GM04504 (cell line): Measurements from ENCODE around the gene H2BK1.
A peak's percentile ranks its signal among the peaks of the same experiment; 100 is the strongest.

Experiments
- DNase-seq: peaks from one replicate; pipeline ENCODE4 v3.0.0-alpha.2; 2012; ENCODE audit warnings: low read depth

The H2BK1 gene

GRCh38 chr7:151210087-151210854 is at the start of gene H2BK1:
Gene H2BK1, minus strand, starts transcription at chr7:151210488. Its CDS starts 170 bp downstream, at chr7:151210318.
- no peak for DNase-seq

DNA sequence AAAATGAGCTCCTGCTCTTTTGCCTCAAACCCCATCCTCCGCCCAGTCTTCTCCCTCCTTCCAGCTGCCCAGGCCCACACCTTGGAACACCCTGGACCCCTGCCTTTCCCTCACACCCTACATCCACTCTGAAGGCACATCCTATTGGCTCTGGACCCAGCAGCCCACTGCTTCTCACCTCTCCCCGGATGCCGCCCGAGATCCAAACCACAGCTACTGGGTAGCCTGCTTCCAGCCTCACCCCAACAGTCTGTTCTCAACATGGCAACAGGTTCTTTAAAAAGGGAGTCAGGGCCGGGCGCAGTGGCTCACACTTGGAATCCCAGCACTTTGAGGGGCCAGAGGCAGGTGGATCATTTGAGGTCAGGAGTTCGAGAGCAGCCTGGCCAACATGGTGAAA is 47.7 kb upstream of the H2BK1 start:
- DNase-seq, result no peak

- DNase-seq, result no peak
These were observed 46.2 kb upstream of the H2BK1 start for GRCh38 chr7:151256410-151257045.

DNA sequence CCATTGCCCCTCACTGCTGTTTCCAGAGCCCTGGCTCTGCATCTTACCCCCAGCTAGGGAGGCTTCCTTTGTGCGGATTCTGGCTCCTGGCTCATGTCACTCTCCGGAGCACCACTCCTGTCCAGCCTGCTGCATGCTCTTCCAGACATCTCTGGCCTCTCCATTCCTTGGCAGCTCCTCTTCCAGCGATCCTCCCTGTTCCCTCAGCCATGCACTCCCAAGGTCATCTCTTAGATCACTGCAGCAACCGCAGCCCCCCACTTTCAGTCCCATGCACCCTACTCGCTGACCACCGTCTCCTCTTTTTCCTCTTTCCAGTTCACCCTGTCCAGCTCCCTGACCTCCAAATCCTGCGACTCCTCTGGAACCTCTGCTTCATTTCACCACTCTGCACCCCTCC is 45.1 kb upstream of the H2BK1 start:
- DNase-seq, result no peak

- DNase-seq, result no peak
These were observed 44.6 kb upstream of the H2BK1 start for GRCh38 chr7:151254851-151255250.

- DNase-seq, result no peak
These were observed 44.0 kb upstream of the H2BK1 start for GRCh38 chr7:151254316-151254715.

DNA sequence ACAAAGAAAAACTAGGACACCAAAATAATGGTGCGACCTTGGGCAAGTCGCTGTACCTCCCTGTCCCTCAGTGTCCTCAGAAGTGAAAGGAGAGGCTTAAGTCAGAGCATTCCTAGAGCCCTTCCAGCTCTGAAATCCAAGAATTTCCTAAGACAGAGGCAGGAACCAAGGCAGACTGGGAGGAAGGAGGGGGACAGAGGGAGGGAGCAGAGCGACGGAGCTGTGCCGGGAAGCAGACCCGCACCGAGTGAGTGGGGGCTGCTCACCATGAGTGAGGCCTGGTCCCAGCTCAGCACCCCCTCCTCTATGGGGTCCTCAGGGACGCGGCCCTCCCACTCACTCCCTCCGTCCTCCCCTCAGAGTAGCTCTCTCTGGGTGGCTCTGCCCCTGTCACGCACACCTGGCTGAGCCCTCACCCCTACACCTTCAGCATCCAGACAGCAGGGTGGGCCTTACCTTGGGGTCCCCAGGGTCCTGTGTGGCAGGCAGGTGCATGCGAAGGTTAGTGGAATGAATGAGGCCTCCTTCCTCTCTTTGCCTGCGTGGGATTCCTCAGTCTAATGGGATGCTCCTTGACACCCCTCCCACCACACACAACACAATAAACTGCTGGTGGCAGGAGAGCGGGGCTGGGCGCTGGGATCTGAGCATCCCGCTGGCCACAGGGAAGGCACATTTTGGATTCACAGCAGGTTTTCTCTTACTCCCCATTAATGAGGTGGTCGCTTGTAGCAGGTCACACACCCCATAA is 42.8 kb upstream of the H2BK1 start:
- DNase-seq, result no peak

GRCh38 chr7:151252561-151252835 is 42.2 kb upstream of the H2BK1 start:
- no peak for DNase-seq

DNA sequence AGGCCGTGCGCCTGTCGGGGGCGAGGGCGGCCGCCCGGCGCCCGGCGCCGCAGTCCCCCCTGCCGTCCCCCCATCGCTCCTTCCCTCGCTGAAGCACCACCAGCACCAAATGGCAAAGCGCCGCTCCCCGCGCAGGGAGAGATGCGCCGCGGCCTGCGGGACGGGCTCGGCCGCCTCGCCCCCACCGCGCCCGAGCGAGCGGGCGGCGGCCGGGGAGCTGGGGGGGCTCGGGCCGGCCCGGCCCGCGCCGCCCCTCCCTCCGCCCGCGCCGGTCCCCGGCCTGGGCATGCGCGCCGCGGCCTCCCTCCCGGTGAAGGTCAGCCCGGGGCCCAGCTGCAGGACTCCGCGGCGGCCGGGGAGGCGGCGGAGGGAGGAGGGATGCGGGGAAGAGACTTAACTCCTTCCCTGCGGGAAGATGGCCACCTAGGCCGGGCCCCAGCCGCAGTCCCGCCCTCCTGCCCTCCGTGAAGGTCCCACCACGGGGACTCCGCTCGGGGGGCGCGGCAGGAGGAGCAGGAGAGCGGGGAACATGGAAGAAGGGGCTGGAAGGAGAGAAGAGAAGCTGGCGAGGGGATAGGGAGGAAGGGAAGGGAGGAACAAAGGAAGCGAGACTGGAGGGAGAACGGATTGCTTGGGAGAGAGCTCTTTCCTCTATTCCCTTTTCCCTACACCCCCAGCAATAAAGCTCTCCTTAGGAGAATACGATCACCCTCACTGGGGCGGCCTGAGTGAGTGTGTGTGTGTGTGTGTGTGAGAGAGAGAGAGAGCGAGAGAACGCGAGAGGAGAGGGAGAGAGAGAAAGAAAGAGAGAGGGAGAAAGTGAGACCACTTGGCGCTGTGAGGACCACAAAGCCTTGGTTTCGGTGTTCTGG is 41.6 kb upstream of the H2BK1 start:
- DNase-seq, result no peak

- DNase-seq, result no peak
These were observed 41.0 kb upstream of the H2BK1 start for GRCh38 chr7:151251328-151251688.

GRCh38 chr7:151250181-151251132 is 40.2 kb upstream of the H2BK1 start:
- DNase-seq, result no peak

DNA sequence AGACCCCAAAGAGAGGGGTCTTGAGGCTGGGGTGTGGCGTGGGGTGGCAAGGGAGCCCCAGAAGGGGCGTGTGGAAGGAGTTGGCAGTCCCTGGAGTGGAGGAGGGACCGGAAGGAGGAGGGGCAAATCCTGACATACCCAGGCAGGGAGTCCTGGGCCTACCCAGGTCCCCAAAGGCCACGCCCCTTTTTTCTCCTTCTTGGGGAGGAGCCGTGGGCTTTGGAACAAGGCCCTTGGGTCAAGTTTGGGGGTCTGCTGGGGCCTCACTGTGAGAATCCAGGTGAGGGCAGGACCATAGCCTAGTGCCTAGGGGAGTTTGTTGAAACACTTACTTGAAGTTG is 39.4 kb upstream of the H2BK1 start:
- no peak for DNase-seq

GRCh38 chr7:151249034-151249731 is 38.9 kb upstream of the H2BK1 start:
- DNase-seq, result peak; percentile 38

GRCh38 chr7:151248346-151249033 is 38.2 kb upstream of the H2BK1 start, which contains the start of gene SMARCD3:
Gene SMARCD3, minus strand, starts transcription at chr7:151248694. Its CDS starts 132 bp downstream, at chr7:151248562.
- DNase-seq, result no peak

DNA sequence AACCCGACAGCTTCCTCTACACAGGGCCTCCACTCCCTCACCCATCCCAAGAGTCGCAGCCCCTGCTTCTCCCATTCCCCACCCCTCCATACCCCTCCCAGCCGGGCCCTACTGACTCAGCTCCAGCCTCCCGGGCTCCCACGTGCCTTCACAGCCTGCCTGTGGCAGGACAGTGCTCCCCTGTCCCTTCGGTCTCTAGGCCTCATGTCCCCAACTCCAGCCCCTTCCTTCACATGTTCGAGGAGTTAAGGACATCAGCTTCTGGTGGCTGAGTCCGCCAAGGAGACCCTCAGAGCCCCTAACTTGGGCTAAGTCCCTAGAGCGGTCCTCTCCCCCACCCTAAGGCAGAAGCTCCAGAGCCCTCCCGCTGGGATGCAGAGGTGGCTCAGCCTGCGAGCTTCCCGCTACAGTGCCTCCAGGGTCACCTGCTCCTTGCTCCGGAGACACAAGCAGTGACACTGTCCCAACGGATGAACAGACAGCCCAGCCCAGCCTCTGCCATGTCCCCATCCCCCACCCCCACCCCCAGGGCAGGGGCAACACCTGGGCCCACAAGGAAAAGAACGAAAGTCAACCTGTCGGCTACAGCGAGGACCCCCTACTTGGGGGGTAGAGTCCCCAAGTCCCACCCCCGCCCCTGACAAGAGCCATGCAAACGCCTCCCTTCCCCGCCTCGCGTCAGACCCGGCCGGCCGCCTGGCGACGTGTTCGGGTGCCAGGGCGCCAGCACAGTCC is 37.5 kb upstream of the H2BK1 start:
- DNase-seq, result no peak

DNA sequence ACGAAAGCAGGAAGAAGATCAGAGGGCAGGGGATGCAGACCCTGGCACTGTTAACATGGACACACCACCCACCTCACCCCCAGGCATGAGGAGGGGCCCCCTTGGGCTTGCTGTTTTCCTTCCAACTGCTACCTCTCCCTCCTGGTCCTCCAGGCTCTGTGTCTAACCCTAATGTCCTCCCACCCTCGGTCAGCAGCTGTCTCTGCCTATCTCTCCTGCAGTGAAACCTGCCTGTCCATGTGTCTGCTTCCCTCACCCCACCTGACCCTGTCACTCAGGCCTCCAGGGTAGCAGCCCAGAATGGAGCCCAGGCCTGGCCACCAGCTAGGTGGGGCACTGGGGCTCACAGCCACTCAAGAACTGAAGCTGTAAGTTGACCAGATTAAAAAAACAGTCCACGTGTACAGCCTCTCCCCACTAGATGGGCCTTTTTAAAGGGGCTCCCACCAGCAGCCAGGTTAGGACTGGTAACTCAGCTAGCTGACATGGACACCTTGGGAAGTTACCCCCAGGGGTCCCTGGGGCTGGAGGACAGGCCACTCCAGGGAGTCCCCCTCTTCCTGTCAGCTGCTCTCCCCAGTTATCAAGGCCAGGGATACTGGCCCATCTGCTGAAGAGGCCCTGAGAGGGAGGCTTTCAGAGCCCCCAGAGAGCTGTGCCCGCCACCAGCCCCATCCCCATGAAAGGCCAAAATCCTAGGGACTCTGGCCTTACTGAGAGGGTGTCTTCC is 36.7 kb upstream of the H2BK1 start:
- DNase-seq, result no peak

GRCh38 chr7:151246102-151246850 is 36.0 kb upstream of the H2BK1 start:
- DNase-seq, result no peak
